Left ventricle myocardium inferior (tissue), 1 donor: Measurements from ENCODE around the gene TFIP11. TPM values are rescaled to one million over a fixed set of nuclear protein-coding genes. Genes with fewer than 3 reads are reported as not detected.

Experiments
- DNase-seq: peaks from one replicate; pipeline ENCODE4 v3.0.0-alpha.2; 2020
- H3K27ac ChIP-seq: fragments of 200-600 bp; replicated peaks from 2 replicates; pipeline ENCODE4 v1.8.0; 2021
- H3K27me3 ChIP-seq: fragments of 200-600 bp; 2 replicates; pipeline ENCODE4 v1.8.0; 2021; ENCODE audit warnings: low read depth
- H3K36me3 ChIP-seq: fragments of 200-600 bp; 2 replicates; pipeline ENCODE4 v1.8.0; 2021
- H3K4me1 ChIP-seq: fragments of 200-600 bp; 2 replicates; pipeline ENCODE4 v1.8.0; 2021
- H3K4me3 ChIP-seq: fragments of 200-600 bp; 2 replicates; pipeline ENCODE4 v1.8.0; 2021; ENCODE audit warnings: mild to moderate bottlenecking, moderate library complexity
- H3K9me3 ChIP-seq: fragments of 200-600 bp; replicated peaks from 2 replicates; pipeline ENCODE4 v1.8.0; 2021
- CTCF ChIP-seq: fragments of 200-600 bp; IDR thresholded peaks from 2 replicates; pipeline ENCODE4 v1.8.0; 2021; ENCODE audit warnings: antibody characterized with exemption, mild to moderate bottlenecking, borderline replicate concordance
- intact Hi-C: fragments of 100-400 bp; cut with micrococcal nuclease; formaldehyde crosslinking; loops from one replicate; pipeline ENCODE4 v1.11.0; 2022
- total RNA-seq: library from RNA; stranded (reverse); fragmentation: NEBNext Ultra II Directional; extraction: Animal tissue kit (Norgen Biotek cat#: 25700); gene quantifications from one replicate; pipeline ENCODE4 v1.2.1, GENCODE V29; 2021
- donor health status: DM: no; HTN: yes; CAD: no; lungs with severe emphysema.

Gene TFIP11
- total RNA-seq, 1 donor from 2014 or later = 25.7 TPM

DNA sequence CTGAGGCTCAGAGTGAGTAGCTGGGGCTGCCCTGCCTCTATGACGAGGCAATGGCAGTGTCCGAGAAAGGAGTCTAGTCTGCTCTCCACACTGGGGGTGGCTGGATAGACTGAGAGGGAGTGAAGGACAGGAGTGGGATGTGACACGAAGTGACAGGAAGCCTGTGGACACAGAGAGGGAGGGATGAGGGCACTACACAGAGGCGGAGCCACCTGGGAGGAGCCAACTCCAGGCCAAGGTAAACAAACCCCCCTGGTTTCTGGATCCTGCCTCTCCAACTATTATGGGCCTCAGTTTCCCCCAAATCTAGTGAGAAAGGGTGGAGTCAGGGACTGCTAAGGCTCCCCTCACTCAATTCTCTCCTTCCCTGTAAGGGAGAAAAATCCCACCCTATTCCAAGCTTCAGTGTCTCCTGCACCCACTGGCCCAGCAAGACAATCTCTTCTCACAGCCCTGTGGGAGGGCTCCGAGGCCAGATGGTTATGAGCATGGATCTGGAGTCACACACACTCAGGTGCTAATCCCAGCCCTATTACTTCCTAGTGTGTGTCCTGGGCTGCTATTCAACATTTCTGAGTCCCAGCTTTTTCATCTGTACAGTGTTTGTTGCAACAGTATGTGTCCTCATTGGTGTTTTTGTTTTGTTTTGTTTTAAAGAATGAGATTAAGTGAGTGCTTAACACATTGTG lies 58.3 kb downstream of the TFIP11 start:
- no peak for DNase-seq
- Histone ChIP-seq H3K4me3 (no peak overlapping the region), H3K27ac (no peak overlapping the region), H3K4me1 (peaks cover under 1% of the 10 kb centered on the region), H3K27me3 (no peaks in the 10 kb centered on the region), H3K9me3 (no peaks in the 10 kb centered on the region), H3K36me3 (peaks cover 71% of the 10 kb centered on the region)
- TF ChIP-seq CTCF = no peak
- intact Hi-C loops = no loop called here

DNA sequence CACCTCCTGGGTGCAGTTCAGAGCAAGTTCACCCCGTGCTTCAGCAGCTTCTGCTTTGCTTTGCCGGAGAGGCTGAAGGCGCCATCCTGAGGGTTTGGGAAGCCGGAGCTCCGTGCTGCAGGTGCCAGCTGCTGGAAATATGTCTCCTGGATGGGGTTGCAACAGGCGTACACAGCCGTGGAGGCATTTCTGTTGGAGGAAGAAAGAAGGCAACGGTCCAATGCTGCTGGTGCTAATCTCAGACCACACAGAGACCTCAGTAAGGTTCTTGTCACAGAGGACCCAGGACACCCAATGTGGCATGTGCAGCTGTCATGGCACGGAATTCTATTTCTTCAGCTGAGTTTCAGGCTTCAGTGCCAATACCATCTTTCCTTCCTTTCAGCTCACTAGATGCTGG lies 59.1 kb downstream of the TFIP11 start:
- Histone ChIP-seq H3K27me3 (no peaks in the 10 kb centered on the region), H3K27ac (no peak overlapping the region), H3K9me3 (no peaks in the 10 kb centered on the region), H3K4me3 (no peak overlapping the region), H3K36me3 (peaks cover 64% of the 10 kb centered on the region), H3K4me1 (peaks cover 8% of the 10 kb centered on the region)
- no peak for DNase-seq
- no peak for TF ChIP-seq CTCF
- intact Hi-C loops = no loop called here

- Histone ChIP-seq H3K4me3 (no peak overlapping the region), H3K4me1 (peaks cover 10% of the 10 kb centered on the region), H3K36me3 (peaks cover 56% of the 10 kb centered on the region), H3K27ac (no peak overlapping the region), H3K9me3 (no peaks in the 10 kb centered on the region), H3K27me3 (no peaks in the 10 kb centered on the region)
- TF ChIP-seq CTCF = no peak
- no peak for DNase-seq
- intact Hi-C loops = no loop called here
Observed at GRCh38 chr22:26452236-26453016, 59.8 kb downstream of the TFIP11 start.

DNA sequence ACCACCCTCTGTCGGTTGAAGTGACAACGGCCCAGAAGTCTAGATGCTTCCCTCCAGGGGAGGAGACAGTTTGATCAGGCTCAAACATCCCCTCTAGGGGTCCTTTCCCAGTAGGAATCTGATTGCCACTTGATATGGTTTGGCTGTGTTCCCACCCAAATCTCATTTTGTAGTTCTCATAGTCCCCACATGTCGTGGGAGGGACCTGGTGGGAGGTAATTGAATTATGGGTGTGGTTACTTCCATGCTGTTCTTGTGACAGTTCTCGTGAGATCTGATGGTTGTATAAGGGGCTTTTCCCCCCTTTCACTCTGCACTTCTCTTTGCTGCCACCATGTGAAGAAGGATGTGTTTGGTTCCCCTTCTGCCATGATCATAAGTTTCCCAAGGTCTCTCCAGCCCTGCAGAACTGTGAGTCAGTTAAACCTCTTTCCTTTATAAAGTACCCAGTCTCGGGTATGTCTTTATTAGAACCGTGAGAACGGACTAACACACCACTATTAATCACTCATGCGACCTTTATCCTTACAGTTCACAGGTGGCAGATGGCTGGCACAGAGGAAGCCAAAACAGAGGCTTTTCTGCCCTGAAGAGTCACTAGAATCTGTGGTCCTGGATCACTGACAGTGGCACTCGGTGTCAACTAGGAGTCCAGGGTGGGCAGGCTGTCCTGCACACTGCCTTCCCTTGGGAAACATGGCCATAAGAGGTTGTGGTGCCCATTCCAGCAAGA lies 61.7 kb downstream of the TFIP11 start:
- intact Hi-C loops = no loop called here

More for the DNA sequence above, 61.7 kb downstream of the TFIP11 start:
- H3K36me3 ChIP-seq = peaks cover 39% of the 10 kb centered on the region
- no peaks in the 10 kb centered on the region for H3K9me3 ChIP-seq
- H3K27me3 ChIP-seq = peaks cover 4% of the 10 kb centered on the region
- TF ChIP-seq CTCF = no peak
- H3K27ac ChIP-seq = no peak overlapping the region
- no peak for DNase-seq
- peaks cover 10% of the 10 kb centered on the region for H3K4me1 ChIP-seq
- no peak overlapping the region for H3K4me3 ChIP-seq
